HG03575 (cell line): ENCODE data around the gene KCNJ12.
"Not testable (repeated sequence)": the region's sequence is repeated elsewhere in the genome, so short reads cannot be mapped to it uniquely, and the experiment has no call there.

ENCODE experiments used
- ATAC-seq: cut with Tn5 transposase; IDR thresholded peaks from one replicate; pipeline ENCODE4 v1.9.1; 2021; ENCODE audit not compliant: unreplicated experiment, insufficient number of reproducible peaks, low FRiP score; ENCODE audit errors: extremely low read depth

Gene KCNJ12

DNA sequence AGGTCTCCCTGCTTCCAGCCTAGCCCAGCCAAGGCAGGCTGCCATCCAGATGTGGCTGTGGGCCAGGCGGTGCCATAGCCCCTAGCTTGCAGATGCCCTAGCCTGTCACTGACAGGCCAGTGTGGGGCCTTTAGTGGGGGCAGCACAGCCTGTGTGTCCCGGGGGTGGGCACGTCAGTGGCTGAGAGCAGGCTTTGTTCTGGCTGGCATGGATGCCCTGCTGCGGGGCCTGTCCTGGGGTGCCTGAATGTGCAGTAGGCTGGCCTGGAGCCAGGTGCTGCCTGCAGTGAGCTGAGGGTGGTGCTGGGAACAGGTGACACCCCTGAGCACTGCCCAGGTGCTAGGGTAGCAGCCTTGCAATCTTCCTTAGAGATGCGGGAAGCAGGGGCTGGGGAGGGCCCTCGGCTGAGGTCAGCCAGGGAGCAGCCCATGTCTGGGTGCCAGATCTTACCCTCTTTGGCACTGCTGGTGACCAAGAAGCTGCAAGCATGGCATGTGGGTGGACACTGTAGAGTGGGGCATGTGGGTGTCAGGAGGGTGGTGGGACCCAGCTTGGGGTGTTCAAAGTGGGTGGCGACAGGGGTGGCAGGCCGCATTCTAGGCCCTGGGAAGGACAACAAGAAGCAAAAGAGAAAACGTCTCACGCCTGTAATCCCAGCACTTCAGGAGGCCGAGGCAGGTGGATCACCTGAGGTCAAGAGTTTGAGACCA, 37.6 kb downstream of the KCNJ12 start:
- not testable (repeated sequence) for ATAC-seq

DNA sequence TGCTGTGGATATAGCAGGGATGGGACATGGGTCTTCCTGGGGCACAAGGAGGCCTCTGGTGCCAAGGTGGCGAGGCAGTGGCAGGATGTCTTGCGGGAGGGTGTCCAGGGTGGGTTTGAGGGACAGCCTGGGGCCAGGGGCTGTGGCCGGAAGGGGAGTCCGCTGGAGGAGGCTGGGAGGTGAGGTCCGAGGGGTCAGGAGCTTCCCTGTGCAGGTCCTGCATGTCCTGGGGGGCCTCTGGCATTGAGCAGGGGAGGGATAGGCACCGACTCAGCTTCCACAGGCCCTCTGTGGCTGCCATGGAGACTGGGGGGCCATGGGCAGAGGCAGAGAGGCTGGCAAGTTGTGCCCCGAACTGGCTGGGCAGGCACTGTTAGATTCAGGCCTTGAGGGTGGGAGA, 38.5 kb downstream of the KCNJ12 start:
- not testable (repeated sequence) for ATAC-seq

DNA sequence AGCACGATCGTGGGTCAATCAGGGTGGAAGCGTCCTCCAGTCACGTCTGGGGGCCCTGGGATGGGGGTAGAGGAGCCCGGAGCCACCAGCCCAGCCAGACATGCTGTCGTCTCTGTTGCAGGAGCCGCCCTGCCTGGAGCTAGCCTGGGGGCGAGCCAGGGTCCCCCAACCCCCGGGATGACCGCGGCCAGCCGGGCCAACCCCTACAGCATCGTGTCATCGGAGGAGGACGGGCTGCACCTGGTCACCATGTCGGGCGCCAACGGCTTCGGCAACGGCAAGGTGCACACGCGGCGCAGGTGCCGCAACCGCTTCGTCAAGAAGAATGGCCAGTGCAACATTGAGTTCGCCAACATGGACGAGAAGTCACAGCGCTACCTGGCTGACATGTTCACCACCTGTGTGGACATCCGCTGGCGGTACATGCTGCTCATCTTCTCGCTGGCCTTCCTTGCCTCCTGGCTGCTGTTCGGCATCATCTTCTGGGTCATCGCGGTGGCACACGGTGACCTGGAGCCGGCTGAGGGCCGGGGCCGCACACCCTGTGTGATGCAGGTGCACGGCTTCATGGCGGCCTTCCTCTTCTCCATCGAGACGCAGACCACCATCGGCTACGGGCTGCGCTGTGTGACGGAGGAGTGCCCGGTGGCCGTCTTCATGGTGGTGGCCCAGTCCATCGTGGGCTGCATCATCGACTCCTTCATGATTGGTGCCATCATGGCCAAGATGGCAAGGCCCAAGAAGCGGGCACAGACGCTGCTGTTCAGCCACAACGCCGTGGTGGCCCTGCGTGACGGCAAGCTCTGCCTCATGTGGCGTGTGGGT, 39.2 kb downstream of the KCNJ12 start:
- ATAC-seq, result not testable (repeated sequence)

DNA sequence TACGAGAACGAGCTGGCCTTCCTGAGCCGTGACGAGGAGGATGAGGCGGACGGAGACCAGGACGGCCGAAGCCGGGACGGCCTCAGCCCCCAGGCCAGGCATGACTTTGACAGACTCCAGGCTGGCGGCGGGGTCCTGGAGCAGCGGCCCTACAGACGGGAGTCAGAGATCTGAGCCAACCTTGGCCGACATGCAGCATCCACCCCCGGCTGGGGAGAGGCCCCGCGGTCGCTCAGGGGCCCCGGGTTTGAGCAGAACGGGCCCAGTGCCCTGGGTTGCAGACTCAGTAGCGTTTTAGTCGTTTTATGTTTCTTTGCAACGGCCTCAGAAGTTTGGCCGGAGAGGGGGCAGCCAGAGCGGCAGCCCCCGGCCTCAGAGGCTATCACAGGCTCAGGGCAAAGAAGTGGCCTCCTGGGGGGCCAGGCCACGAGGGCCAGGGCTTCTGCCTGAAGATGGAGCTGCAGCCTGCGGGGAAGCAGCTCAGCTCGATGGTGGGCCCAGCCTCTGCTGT, 40.4 kb downstream of the KCNJ12 start:
- not testable (repeated sequence) for ATAC-seq

DNA sequence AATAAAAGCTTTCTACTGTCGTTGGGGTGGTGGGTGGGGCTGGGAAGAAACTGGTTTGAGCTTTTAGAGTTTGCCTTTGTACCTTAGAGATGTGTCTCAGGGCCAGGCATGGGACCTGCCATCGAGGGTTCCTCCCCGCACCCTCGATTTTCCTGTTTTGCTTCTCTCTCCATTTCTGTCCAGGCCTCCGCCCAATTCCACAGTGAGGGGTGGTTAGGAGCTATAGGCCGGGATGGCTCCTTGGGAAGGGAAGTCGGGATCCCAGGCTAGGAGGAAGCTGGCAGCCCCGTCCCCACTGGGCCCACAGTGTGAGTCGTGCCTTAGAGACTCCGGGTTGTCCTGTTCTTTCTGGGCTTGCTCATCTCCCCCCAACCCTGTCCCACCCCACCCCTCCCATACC, 41.2 kb downstream of the KCNJ12 start:
- ATAC-seq, result not testable (repeated sequence)

DNA sequence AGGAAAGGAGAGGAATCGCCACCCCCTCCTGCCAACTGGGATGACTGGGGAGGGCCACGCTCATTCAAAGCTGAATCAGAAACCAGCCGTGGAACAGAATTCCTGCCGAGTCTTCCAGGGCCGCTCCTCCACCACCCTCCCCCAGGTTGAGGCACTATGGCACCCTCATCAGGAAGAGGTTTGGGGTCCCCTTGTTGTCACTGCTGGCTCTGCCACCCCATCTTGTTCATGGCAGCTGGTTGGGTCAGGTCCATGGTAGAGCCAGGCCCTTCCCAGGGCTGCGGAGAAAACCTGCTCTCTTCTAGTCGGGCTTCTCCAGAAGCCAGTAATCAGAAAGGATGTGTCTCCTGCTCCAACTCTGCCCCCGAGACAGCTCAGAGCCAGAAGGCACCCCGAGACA, 41.8 kb downstream of the KCNJ12 start:
- ATAC-seq, result no peak

DNA sequence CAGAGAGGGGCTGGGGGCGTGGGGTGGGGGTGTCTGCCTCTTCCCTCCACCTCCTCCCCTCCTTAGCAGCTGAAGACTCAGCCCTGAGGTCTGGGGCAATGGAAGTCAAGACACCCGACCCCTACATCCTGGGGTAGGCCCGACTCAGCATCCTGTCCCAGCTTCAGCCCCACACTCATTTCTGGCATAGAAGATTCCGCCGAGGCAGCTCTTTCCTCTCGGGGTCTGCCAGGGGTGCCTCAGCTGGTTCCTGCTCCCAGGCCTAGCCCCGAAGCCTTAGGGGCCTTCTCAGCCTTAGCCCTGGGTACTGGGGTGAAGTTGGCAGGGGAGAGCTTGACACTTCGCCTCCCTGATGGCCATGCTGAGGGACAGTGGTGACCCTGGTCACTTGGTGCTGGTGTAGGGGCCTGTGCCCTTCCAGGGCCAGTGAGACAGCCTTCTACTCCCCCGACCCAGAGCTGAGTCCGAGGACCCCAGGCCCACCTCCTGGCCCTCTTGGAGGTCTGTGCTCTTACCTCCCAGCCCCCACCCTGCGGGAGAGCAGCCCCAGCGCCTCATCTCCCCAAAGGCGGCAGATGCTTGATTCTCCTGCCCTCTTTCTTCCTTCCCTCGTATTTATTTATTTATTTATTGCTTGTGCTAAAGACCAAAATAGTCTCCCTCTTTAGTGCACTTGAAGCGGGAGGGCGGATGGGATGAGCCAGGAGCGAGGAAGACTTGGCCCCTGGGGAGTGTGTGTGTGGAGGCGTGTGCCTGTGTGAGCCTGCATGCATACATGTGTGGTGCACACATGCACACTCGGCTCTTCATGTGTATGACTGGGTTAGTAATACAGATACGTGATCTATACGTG, 42.5 kb downstream of the KCNJ12 start:
- no peak for ATAC-seq

DNA sequence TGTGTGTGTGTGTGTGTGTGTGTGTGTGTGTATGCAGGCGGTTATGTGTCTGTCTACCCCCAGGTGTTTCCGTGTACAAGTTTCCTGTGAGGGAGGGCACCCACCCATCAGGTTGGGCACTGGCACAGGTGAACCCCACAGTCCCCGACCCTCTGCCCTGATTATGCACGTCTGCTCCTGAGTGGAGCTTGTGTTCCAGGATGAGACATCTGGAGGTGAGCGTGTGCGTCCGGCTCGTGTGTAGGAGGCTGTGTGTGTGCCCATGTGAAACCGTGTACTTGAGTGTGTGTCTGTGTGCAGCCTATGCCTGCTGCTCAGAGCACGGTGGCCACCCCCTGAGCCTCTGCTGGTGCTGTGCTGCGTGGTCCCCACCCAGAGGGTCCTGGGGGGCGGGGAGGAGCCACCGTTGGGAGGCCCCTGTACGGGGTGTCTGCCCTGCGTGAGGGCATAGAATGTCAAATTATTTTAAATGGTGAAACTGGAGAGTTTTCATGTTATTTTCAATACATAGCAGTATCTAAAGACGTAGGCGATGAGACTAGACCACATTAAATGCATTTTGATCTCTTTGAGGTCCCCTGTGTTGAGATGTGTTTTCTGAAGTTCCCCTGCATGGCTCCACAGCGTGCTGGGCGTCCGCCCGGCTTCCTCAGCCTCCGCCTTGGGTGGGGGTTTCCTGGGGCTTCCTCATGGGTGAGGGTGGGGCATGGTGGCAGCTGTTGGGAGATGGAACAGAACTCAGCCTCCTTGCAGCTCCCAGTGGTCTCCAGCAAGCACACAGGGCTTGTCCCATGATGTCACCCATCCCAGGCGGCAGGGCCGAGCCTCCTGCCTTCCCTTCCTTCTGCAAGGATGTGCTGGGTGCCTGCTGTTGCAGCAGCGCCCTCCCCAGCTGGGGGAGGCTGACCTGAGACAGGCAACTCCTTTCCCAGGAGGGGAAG, 43.4 kb downstream of the KCNJ12 start:
- no peak for ATAC-seq

DNA sequence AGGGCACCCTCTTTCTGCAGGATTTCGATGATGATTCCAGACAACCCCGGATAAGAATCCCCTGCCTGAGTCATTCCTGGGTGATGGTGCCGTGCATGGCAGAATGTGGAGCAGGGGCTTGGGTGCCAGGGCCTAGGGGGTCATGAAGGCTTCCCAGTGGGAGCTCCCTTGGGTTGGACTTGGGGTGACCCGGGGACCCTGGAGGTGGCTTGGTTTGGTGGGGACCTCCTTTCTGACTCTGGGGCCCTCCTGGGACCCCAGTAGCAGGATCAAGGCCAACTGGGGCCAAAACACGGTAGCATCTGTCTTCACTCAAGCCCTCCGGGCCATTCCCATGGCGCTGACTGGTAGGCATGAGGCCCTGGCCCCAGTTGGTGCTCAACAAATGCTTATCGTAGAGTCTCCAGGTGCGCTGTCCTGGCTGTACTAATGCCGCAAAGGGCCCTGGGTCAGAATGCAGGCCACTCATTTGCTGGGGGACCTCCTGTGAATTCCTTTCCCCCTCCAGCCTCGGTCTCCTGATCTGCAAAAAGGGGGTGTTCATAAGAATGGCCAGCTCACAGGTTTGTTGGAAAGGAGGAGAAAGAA, 44.4 kb downstream of the KCNJ12 start:
- ATAC-seq, result not testable (repeated sequence)

DNA sequence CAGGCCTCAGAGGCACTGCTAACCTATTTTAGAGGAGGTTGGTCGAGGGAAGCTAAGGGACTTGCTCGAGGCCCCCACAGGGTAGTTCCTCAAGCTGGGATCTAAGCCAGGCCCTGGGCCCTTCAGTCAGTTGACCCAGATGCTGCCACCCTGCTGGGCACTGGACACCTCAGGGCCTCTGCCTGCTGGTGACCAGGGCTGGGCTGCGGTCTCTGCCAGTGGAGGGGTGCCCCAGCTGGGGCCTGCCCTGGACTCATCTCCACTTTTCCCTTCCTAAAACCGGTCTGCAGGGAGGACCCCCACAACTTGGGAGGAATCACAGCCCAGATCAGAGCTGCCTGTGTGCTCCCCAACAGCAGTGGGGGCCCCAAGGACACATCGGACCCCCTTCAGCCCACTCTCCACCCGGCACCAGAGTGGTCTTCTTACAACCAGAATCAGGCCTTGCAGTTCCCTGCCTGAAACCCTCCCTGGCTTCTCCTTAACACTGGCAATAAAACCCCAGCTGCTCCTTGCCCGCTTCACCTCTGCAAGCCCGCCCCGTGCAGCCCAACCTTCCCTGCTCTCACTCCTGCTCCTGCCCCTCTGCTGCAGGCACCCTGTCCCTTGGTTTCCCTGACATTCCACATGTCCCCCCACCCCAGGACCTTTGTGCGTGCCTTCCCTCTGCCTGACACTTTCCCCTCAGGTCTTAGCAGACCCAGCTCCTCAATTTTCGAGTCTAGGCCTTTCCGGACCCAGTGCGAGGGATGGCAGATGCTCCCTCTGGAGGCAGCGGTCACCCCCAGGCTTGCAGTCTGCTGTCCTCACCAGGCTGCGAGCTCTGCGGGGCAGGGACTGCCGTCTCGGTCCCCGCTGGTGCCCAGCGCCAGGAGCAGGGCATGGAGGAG, 45.5 kb downstream of the KCNJ12 start:
- not testable (repeated sequence) for ATAC-seq

DNA sequence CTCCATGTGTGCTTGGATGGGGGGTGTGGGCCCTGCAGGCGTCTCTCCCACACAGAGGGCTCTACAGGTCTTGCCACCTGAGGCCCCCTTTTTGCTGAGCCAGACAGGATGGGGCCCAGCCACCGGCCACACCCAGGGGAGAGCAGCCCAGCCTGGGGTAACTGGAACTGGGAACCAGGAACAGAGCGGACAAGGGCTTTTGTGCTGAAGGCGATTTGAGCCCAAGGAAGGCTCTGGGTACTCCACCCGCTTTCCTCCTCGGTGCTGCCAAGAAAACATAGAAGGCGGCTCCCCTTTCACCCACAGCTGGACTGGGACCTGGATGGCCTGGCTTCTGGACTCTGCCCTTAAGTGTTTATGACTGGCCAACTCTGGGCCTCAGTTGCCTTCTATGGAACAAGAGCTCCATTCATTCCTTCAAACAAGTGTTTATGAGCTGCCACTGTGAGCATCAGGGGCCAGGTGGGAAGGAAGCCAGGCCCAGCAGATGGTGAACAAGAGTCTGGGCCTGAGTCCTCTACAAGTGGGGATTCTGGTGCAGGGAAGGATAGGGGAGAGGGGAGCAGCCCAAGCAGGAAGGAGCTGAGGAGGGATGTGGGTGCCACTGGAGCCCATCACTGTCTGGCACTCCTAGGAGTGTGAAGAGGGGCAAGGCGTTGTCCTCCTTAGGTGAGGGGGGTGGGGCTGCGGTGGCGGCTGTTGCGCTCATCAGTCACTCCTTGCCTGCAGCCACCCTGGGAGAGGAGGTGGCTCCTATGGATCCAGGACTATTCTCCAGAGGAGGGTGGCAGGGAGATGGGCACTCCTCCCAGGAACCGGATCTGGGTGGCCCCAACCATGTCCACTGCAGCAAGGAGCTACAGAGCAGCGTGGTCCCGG, 46.4 kb downstream of the KCNJ12 start:
- not testable (repeated sequence) for ATAC-seq

DNA sequence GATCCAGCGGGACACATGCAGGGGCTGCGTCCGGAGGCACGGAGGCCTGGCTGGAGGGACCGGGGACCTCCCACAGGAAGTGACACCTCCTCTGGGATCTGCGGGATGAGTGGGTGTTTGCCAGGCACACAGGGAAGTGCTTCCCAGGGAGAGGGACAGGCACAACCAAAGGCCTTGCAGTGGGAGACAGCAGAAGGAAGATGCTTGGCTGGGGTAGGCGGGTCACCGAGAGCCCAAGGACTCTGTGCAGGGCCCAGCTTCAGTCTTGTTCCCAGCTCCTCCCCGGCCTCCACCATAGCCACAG, 47.0 kb downstream of the KCNJ12 start:
- ATAC-seq, result not testable (repeated sequence)

DNA sequence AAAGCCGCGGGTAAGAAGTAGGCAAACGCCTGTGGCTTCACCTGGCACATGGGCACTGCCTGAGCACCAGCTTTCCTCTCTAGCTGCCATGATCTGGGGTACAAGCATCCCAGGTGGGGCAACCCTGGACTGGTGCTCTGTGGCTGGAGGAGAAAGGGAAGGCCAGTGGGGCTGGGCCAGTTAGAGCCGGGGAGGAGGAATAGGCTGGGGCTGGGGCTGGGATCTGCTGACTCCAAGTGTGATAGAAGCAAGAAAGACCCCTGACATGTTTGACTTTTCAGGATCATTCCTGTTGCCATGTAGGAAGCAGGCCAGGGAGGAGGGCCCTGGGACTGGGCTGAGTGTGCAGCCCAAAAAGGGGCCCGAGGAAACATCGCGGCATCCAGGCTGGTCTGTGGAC, 48.5 kb downstream of the KCNJ12 start:
- not testable (repeated sequence) for ATAC-seq

DNA sequence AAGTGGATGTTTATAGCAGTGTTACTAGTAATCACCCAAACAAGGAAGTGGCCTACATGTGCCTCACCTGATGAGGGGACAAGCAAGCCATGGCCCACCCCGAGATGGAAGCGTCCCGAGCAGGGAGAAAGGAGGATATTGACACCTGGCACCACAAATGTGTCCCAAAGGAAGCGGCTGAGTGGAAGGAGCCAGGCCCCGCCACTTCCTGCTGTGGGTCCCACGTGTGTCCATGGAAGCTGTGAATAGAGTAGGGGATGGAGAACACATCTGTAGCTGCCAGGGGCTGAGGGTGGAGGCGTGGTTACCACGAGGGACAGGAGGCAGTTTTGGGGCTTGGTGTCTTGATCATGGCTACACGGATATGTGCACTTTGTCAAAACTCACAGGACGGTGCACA, 49.2 kb downstream of the KCNJ12 start:
- no peak for ATAC-seq

DNA sequence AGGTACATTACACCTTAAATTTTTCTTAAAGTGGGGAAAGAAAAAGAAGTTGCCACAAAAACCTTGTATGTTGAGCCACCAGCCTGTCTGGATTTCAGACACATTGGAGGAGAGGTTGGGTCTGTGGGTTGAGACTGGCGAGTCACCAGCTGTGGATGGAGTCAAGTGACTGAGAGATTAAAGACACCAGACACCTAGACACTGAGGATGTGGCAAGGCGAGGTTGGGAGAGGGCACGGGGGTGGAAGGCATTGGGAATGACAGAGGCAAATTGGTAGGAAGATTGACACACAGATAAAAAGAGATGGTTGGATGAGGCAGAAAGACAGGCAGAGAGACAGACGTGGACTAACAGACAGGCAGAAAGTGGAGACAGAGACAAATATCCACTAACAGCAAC, 49.6 kb downstream of the KCNJ12 start:
- no peak for ATAC-seq

DNA sequence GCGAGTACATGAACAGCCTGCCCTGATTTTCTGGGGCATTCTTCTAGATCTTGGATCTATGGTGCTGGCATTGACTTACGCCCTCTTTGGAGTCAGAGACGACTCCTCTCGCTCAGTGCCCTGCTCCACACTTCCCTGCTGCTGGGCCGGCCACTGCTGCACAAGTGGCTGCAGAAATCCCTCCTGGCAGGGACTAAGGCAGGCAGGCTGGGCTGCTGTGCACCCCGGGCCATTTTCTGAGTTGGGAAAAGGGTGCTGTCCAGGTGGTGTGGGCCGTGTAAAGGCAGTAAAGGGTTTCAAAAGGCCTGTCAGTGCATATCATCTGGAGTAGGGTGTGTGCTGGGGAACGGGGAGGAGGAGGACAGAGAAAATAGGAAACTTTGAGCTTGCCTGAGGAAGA, 50.1 kb downstream of the KCNJ12 start:
- ATAC-seq, result not testable (repeated sequence)
